Measurements from ENCODE around the gene DSC2. TPM values are rescaled to one million over a fixed set of nuclear protein-coding genes. Genes with fewer than 3 reads are reported as not detected.

The DSC2 gene
- polyA plus RNA-seq, 1 donor from 2014 or later, result 16.3 TPM

GRCh38 chr18:31143025-31143424 is 40.8 kb upstream of the DSC2 start:
- no peaks in the 10 kb centered on the region for H3K79me2 ChIP-seq (replicated peaks; ENCODE audit: insufficient read depth, low read length)
- no peaks in the 10 kb centered on the region for H3F3A ChIP-seq (ENCODE audit: insufficient read depth, low read length, poor library complexity, severe bottlenecking)
- H3K9ac ChIP-seq (ENCODE audit: low read length), result no peak overlapping the region
- H3K9me3 ChIP-seq (ENCODE audit: low read length), result no peaks in the 10 kb centered on the region
- no peak overlapping the region for H3K4me3 ChIP-seq (ENCODE audit: low read length)
- no peaks in the 10 kb centered on the region for H3K36me3 ChIP-seq (ENCODE audit: insufficient read depth, low read length)
- H3K4me2 ChIP-seq (ENCODE audit: low read length), result no peak overlapping the region
- H3K9me2 ChIP-seq (ENCODE audit: insufficient read depth, low read length), result no peaks in the 10 kb centered on the region
- no peak overlapping the region for H2AFZ ChIP-seq (ENCODE audit: low read depth, low read length)
- H3K27ac ChIP-seq (ENCODE audit: low read length), result no peak overlapping the region
- no peak for TF ChIP-seq RAD21 (conservative IDR thresholded peaks at IDR 0.05)
- TF ChIP-seq EP300 (conservative IDR thresholded peaks at IDR 0.05; ENCODE audit: poor library complexity, severe bottlenecking), result no peak
- TF ChIP-seq SMC3 (conservative IDR thresholded peaks at IDR 0.05; ENCODE audit: poor library complexity), result no peak
- TF ChIP-seq MXI1 (conservative IDR thresholded peaks at IDR 0.05; ENCODE audit: poor library complexity, severe bottlenecking), result no peak
- no peak for TF ChIP-seq POLR2AphosphoS5 (IDR thresholded peaks at IDR 0.05)
- TF ChIP-seq REST (IDR thresholded peaks at IDR 0.05; ENCODE audit: borderline replicate concordance), result no peak
- TF ChIP-seq EZH2 (IDR thresholded peaks at IDR 0.05; ENCODE audit: borderline replicate concordance, insufficient read depth, low read length, poor library complexity, severe bottlenecking), result no peak
- TF ChIP-seq CTCF (IDR thresholded peaks at IDR 0.05; ENCODE audit: poor library complexity, severe bottlenecking), result no peak
- no peak for TF ChIP-seq TAF1 (IDR thresholded peaks at IDR 0.05; ENCODE audit: low read depth)
- H3K27me3 ChIP-seq (ENCODE audit: insufficient read depth, low read depth, low read length), result no peaks in the 10 kb centered on the region
- no peaks in the 10 kb centered on the region for H4K20me1 ChIP-seq (ENCODE audit: insufficient read depth)

GRCh38 chr18:31138709-31139108 is 36.5 kb upstream of the DSC2 start:
- no peak for TF ChIP-seq CTCF (IDR thresholded peaks at IDR 0.05; ENCODE audit: poor library complexity, severe bottlenecking)
- no peak for TF ChIP-seq MXI1 (conservative IDR thresholded peaks at IDR 0.05; ENCODE audit: poor library complexity, severe bottlenecking)
- TF ChIP-seq EP300 (conservative IDR thresholded peaks at IDR 0.05; ENCODE audit: poor library complexity, severe bottlenecking), result no peak
- no peak for TF ChIP-seq RAD21 (conservative IDR thresholded peaks at IDR 0.05)
- no peak for TF ChIP-seq EZH2 (IDR thresholded peaks at IDR 0.05; ENCODE audit: borderline replicate concordance, insufficient read depth, low read length, poor library complexity, severe bottlenecking)
- H3F3A ChIP-seq (ENCODE audit: insufficient read depth, low read length, poor library complexity, severe bottlenecking), result no peaks in the 10 kb centered on the region
- H2AFZ ChIP-seq (ENCODE audit: low read depth, low read length), result no peak overlapping the region
- H3K79me2 ChIP-seq (replicated peaks; ENCODE audit: insufficient read depth, low read length), result no peaks in the 10 kb centered on the region
- no peaks in the 10 kb centered on the region for H3K9me3 ChIP-seq (ENCODE audit: low read length)
- no peaks in the 10 kb centered on the region for H3K27me3 ChIP-seq (ENCODE audit: insufficient read depth, low read depth, low read length)
- no peak overlapping the region for H3K9ac ChIP-seq (ENCODE audit: low read length)
- H4K20me1 ChIP-seq (ENCODE audit: insufficient read depth), result no peaks in the 10 kb centered on the region
- H3K4me2 ChIP-seq (ENCODE audit: low read length), result no peak overlapping the region
- H3K4me3 ChIP-seq (ENCODE audit: low read length), result no peak overlapping the region
- H3K36me3 ChIP-seq (ENCODE audit: insufficient read depth, low read length), result no peaks in the 10 kb centered on the region
- H3K9me2 ChIP-seq (ENCODE audit: insufficient read depth, low read length), result no peaks in the 10 kb centered on the region
- H3K27ac ChIP-seq (ENCODE audit: low read length), result no peak overlapping the region

Measured in neural cell (in vitro differentiated cells).